BLaER1 treated with 17β-estradiol and CSF1 and Interleukin-3, amounts not matched to agents 10 nM and 100 nM (cell line): Measurements from ENCODE around the gene SLC25A34.

Experiments used
- H3K27ac ChIP-seq, 11 experiments: shearing (Covaris generic); formaldehyde crosslinking; 2 replicates each; pipeline ENCODE4 v1.8.1; 2022
- H3K27me3 ChIP-seq, 11 experiments: shearing (Covaris generic); formaldehyde crosslinking; 2 replicates each; pipeline ENCODE4 v1.8.1; 2022
- H3K36me3 ChIP-seq, 11 experiments: shearing (Covaris generic); formaldehyde crosslinking; 2 replicates each; pipeline ENCODE4 v1.8.1; 2022
- H3K4me1 ChIP-seq, 10 experiments: shearing (Covaris generic); formaldehyde crosslinking; 2 replicates each; pipeline ENCODE4 v1.8.1; 2022
- H3K4me2 ChIP-seq, 11 experiments: shearing (Covaris generic); formaldehyde crosslinking; 2 replicates each; pipeline ENCODE4 v1.8.1; 2022
- H3K4me3 ChIP-seq, 10 experiments: shearing (Covaris generic); formaldehyde crosslinking; 2 replicates each; pipeline ENCODE4 v1.8.1; 2022
- H3K9ac ChIP-seq, 11 experiments: shearing (Covaris generic); formaldehyde crosslinking; 2 replicates each; pipeline ENCODE4 v1.8.1; 2022
- H3K9me3 ChIP-seq, 11 experiments: shearing (Covaris generic); formaldehyde crosslinking; replicated peaks in 1 of 11; 2 replicates each; pipeline ENCODE4 v1.8.1; 2022
- H4K20me1 ChIP-seq, 11 experiments: shearing (Covaris generic); formaldehyde crosslinking; 2 replicates each; pipeline ENCODE4 v1.8.1; 2022
- Cebpa-rat ChIP-seq, 11 experiments: shearing (Covaris generic); IDR thresholded peaks; 2 replicates each; pipeline ENCODE4 v1.8.1; 2022

Gene SLC25A34

DNA sequence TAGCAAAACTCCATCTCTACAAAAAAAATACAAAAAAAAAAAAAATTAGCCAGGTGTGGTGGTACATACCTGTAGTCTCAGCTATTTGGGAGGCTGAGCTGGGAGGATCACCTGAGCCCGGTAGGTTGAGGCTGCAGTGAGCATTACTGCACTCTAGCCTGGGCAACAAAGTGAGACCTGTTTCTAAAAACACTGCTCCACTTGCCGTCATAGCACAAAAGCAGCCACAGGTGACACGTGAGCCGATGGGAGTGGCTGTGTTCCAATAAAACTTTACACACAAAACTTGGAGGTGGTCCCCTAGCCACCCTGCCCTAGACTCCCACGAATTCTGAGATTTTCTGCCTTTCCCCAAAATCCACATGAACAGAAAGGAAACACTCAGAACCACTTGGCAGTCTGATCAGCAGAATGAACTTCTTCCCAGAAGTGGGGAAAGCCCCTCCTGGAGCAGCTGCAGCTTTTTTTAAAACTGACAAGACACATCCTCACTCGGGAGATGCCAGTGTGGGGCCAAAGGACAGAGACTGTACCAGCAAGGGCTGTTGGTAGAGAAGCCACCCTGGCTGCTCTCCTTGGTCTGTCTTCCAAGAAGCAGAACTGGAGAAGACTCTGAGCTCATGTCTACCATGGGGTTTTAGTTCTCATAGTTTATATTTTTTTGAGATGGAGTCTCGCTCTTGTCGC, 28.7 kb upstream of the SLC25A34 start:
- Histone ChIP-seq H3K27ac (no peak overlapping the region; a peak in 1 of 22 replicates), H3K9ac (no peak overlapping the region), H3K9me3 (peaks cover 0 to 15% (median 0%) of the 10 kb centered on the region in 11 experiments; a peak in 4 of 22 replicates), H3K4me3 (no peak overlapping the region), H3K4me1 (peaks cover 6 to 41% (median 12%) of the 10 kb centered on the region in 10 experiments; a peak in 15 of 20 replicates), H4K20me1 (peaks cover 87 to 100% (median 97%) of the 10 kb centered on the region in 11 experiments), H3K27me3 (no peaks in the 10 kb centered on the region), H3K36me3 (peaks cover 18 to 51% (median 29%) of the 10 kb centered on the region in 11 experiments; a peak in 21 of 22 replicates), H3K4me2 (peak overlapping the region in 5 of 11 experiments; percentile 0 to 15 (median 5); a peak in 2 of 22 replicates)
- TF ChIP-seq Cebpa-rat (IDR thresholded peaks at IDR 0.05) = no peak

DNA sequence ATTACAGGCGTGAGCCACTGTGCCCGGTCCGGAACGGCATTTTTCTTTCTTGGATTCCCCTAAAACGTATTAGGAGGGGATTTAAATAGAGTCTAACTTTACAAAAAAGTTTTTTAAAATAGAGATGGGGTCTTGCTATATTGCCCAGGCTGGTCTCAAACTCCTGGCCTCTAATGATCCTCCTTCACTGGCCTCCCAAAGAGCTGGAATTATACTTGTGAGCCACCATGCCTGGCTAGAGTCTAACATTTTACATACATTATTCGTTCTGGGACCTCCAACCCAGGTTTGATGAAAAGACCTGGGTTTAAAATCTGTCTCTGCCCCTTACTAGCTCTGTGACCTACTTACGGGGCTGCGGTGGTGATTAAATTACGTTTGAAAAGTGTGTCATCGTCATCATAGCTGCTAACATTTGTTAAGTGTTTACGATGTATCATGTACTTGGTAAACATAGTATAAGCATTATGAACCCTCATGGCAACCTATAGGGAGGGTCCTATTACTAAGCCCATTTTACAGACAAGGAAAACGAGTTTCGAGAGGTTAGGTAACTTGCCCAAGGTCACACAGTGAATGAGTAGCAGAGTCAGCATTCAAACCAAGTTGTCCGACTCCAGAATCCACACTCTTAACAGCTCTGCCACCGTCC, 27.4 kb upstream of the SLC25A34 start:
- no peak for TF ChIP-seq Cebpa-rat (IDR thresholded peaks at IDR 0.05)
- H3K4me3 ChIP-seq = no peak overlapping the region
- no peak overlapping the region for H3K27ac ChIP-seq

DNA sequence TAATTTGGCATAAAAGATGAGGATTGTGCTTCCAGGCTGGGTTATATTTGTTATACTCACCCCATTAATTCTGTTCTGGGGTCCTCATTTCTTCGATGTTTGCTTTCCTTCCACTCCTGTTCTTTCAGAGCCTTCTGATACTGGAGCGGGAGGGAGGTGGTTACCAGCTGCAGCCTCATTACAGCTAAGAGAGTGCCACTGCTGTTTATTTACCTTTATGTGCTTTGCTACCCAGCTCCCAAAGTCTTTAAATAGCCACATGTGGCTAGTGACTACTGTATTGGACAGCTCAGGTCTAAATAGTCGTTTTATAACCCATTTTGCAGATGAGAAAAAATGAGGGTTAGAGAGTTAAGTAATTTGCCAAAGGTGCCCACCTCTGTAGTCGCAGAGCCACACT, 26.8 kb upstream of the SLC25A34 start:
- Histone ChIP-seq H3K4me1 (peaks cover 0 to 23% (median 3%) of the 10 kb centered on the region in 10 experiments; a peak in 8 of 20 replicates), H3K4me3 (no peak overlapping the region), H3K9me3 (peaks cover 0 to 15% (median 0%) of the 10 kb centered on the region in 11 experiments; a peak in 4 of 22 replicates), H3K36me3 (peaks cover 18 to 60% (median 27%) of the 10 kb centered on the region in 11 experiments; a peak in 21 of 22 replicates), H4K20me1 (peaks cover 89 to 100% (median 99%) of the 10 kb centered on the region in 11 experiments), H3K4me2 (no peak overlapping the region), H3K27me3 (no peaks in the 10 kb centered on the region), H3K9ac (no peak overlapping the region), H3K27ac (no peak overlapping the region)
- TF ChIP-seq Cebpa-rat (IDR thresholded peaks at IDR 0.05) = no peak

More for the DNA sequence above, 27.4 kb upstream of the SLC25A34 start:
- no peaks in the 10 kb centered on the region for H3K27me3 ChIP-seq
- no peak overlapping the region for H3K4me2 ChIP-seq
- H4K20me1 ChIP-seq = peaks cover 87 to 100% (median 97%) of the 10 kb centered on the region in 11 experiments
- H3K36me3 ChIP-seq = peaks cover 18 to 56% (median 27%) of the 10 kb centered on the region in 11 experiments; a peak in 21 of 22 replicates
- H3K9ac ChIP-seq = no peak overlapping the region
- H3K4me1 ChIP-seq = peaks cover 2 to 29% (median 5%) of the 10 kb centered on the region in 10 experiments; a peak in 14 of 20 replicates
- H3K9me3 ChIP-seq = peaks cover 0 to 15% (median 0%) of the 10 kb centered on the region in 11 experiments; a peak in 4 of 22 replicates

DNA sequence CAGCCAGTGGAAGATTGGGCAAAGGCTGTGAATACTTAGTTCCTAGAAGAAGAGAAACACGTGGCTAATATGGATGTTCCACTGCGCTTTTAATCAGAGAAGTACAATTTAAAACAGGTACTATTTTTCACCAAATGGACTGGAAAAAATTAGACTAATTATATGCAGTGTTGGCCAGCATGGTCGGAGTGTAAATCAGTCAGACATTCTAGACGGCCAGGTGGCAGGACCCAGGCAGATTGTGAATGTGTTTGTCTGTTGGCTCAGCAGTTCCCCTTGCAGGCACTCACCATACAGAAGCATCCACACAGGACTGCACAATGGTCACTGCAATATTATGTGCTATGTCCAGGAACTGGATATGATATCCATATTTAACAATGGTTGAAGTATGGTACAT, 23.9 kb upstream of the SLC25A34 start:
- Histone ChIP-seq H4K20me1 (peaks cover 89 to 100% (median 99%) of the 10 kb centered on the region in 11 experiments), H3K27ac (no peak overlapping the region), H3K4me2 (no peak overlapping the region)

DNA sequence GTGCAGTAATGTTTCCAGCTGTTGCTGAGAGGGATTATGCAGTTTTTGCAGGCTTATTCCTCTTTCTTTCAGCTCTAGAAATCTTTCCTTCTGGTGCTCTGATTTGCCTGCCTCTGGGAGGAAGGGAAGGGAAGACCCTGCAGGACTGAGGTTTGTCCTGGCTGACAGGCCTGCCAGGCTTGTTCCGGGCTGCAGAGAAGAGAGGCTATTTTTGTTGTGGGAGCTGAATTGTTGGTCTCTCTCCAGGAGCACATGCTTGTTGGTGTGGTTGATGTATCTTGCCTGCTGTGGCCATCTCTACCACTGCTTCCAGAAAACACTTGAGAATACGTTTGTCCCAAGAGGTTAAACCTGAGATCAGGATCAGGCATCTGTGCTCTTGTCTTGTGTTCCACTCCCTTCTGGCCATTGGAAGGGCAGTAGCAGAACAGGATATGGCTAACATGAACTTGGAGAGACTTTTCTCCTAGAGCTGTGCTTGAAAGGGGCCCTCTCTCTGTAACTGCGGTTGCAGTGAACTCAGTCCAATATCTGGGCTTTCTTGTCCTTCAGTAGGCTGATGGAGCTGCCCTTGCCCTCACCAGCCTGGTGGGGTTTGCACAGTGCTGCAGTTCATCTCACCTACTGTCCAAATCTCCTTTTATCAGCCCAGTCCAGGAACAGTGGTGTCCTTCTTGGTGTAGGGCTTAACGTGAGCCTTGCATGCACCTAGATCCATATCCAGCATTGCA, 21.5 kb upstream of the SLC25A34 start:
- H3K4me3 ChIP-seq = no peak overlapping the region
- H3K27ac ChIP-seq = no peak overlapping the region
- TF ChIP-seq Cebpa-rat (IDR thresholded peaks at IDR 0.05) = no peak
- H3K9ac ChIP-seq = no peak overlapping the region
- peaks cover 38 to 67% (median 52%) of the 10 kb centered on the region in 11 experiments for H3K36me3 ChIP-seq
- H3K4me1 ChIP-seq = no peaks in the 10 kb centered on the region
- H3K27me3 ChIP-seq = no peaks in the 10 kb centered on the region
- no peaks in the 10 kb centered on the region for H3K9me3 ChIP-seq
- H4K20me1 ChIP-seq = peaks cover 65 to 98% (median 92%) of the 10 kb centered on the region in 11 experiments
- no peak overlapping the region for H3K4me2 ChIP-seq

More for the DNA sequence above, 23.9 kb upstream of the SLC25A34 start:
- Histone ChIP-seq H3K9ac (no peak overlapping the region), H3K4me3 (no peak overlapping the region), H3K4me1 (peaks cover 0 to 9% (median 2%) of the 10 kb centered on the region in 10 experiments; a peak in 5 of 20 replicates), H3K27me3 (no peaks in the 10 kb centered on the region), H3K9me3 (peaks cover 0 to 8% (median 0%) of the 10 kb centered on the region in 11 experiments; a peak in 4 of 22 replicates), H3K36me3 (peaks cover 16 to 63% (median 30%) of the 10 kb centered on the region in 11 experiments)
- no peak for TF ChIP-seq Cebpa-rat (IDR thresholded peaks at IDR 0.05)

DNA sequence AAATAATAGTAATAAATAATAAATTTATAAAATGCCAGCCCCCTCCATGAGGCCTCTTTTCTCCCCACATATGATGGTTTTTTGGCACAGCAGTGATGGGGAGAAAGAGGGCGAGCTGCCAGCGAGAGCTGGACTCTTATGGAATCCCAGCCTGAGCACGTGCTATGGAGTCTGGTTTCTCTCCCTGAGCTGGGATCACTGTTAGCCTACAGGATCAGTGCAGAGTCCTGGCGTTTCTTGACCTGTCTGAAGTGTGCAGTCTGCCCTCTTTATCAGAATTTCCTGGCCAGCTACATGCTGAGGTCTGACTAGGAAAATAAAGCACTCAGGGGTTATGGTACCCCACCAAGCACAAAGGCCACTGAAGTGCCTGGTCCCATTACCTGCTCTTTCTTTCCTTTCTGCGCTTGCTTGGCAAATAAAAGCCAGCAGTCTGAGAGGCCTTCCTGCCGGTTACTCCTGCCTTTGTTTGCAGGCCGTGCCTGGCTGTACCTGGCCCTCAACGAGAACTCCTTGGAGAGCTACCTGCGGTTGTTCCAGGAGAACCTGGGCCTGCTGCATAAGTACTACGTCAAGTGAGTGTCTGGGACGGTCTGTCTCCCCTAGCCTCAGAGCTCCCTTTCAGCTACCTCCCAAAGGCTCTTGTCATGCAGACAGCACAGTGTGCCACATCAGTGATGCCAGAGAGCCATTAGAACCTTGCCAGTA, 18.5 kb upstream of the SLC25A34 start:
- Histone ChIP-seq H3K27me3 (no peaks in the 10 kb centered on the region), H3K4me3 (no peak overlapping the region), H4K20me1 (peaks cover 38 to 96% (median 79%) of the 10 kb centered on the region in 11 experiments), H3K36me3 (peaks cover 65 to 93% (median 82%) of the 10 kb centered on the region in 11 experiments), H3K4me1 (no peaks in the 10 kb centered on the region), H3K9ac (no peak overlapping the region), H3K9me3 (no peaks in the 10 kb centered on the region), H3K4me2 (no peak overlapping the region), H3K27ac (no peak overlapping the region)
- no peak for TF ChIP-seq Cebpa-rat (IDR thresholded peaks at IDR 0.05)

DNA sequence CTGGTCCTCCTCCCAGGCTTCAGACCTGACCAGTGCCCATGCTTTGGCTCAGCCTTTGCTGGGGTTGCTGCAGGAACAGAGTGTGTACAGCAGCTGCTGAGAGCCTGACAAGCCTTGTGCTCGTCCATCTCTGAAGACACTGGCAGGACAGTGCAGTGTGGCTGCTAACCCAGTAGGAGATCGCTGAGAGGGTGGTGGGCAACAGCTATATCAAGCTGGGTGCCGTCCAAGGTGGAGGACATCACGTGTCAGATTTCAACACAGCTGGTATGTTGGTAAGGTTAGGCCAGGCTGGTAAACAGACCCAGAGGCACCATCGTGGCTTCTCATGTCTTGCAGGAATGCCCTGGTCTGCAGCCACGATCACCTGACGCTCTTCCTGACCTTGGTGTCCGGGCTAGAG, 17.9 kb upstream of the SLC25A34 start:
- Histone ChIP-seq H3K9ac (no peak overlapping the region), H4K20me1 (peaks cover 32 to 96% (median 78%) of the 10 kb centered on the region in 11 experiments; a peak in 21 of 22 replicates), H3K36me3 (peaks cover 72 to 95% (median 88%) of the 10 kb centered on the region in 11 experiments), H3K9me3 (no peaks in the 10 kb centered on the region), H3K4me2 (no peak overlapping the region), H3K4me3 (no peak overlapping the region), H3K27me3 (no peaks in the 10 kb centered on the region), H3K27ac (no peak overlapping the region), H3K4me1 (no peaks in the 10 kb centered on the region)
- TF ChIP-seq Cebpa-rat (IDR thresholded peaks at IDR 0.05) = no peak

DNA sequence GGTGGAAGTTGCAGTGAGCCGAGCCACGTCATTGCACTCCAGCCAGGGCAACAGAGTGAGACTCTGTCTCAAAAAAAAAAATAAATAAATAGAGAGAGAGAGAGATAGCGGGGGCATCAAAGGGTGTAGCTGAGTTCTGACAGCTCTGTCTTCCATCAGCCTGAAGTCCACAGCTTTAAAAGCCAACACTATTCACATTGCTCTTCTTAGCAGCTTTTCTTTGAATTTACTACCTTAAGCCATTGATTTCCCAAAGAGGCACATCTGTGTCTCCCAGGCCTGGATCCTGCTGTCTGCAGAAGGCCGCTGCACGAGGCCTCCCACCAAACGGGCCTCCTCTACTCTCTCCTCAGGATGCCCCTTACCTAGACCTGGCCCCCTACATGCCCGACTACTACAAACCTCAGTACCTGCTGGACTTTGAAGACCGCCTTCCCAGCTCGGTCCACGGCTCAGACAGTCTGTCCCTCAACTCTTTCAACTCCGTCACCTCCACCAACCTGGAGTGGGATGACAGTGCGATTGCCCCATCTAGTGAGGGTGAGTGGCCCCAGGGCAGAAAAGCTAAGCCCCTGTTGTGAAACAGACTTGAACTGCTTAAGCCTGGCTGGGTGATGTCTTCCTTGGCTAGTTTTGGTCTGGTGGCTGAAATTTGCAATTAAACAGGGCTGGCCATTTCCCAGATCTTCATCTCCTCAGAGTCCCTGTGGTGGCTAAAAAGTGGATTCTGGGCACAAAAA, 16.5 kb upstream of the SLC25A34 start:
- Histone ChIP-seq H3K4me2 (no peak overlapping the region), H3K9ac (no peak overlapping the region), H3K9me3 (no peaks in the 10 kb centered on the region), H3K36me3 (peaks cover 80 to 99% (median 94%) of the 10 kb centered on the region in 11 experiments), H4K20me1 (peaks cover 18 to 93% (median 65%) of the 10 kb centered on the region in 11 experiments; a peak in 21 of 22 replicates), H3K4me1 (no peaks in the 10 kb centered on the region), H3K27ac (no peak overlapping the region), H3K4me3 (no peak overlapping the region), H3K27me3 (no peaks in the 10 kb centered on the region)
- TF ChIP-seq Cebpa-rat (IDR thresholded peaks at IDR 0.05) = no peak
